ENCODE results near the gene COL6A2. TPM values are rescaled to one million over a fixed set of nuclear protein-coding genes. Genes with fewer than 3 reads are reported as not detected.

COL6A2 gene
- total RNA-seq, 1 donor from 2014 or later: 18.5 TPM

DNA sequence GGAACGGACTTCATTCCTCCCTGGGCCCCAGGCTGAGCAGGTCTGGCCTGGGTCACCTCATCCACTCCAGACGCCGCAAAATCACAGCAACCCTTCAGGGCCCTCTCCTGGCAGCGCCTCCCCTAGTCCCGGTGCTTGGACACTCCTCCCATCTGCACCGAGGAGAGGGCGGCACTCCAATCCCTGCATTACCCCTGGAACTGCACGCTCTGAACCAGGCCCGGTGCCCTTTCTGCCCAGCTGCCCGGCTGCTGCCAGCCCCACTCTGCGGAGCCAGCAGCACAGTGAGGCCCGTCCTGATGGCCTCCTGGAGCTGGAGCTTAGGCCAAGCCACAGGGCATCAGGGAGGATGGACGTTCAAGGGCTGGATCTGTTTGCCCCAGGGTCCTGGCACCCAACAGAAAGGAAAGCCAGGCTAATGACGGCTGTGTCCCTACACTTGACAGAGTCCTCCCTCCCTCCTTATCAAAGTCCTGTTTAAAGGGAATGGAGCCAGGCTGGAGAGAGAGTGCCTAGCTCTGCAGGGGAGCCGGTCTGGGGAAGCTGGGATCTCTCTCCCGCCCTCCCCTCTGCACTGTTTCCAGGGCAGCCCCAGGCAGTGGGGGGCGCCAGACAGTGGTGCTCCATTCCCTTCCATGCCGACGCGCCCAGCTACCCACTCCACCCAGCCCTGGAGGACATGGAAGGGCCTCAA is 12.7 kb downstream of the COL6A2 start:
- TF ChIP-seq, protein P1, sequence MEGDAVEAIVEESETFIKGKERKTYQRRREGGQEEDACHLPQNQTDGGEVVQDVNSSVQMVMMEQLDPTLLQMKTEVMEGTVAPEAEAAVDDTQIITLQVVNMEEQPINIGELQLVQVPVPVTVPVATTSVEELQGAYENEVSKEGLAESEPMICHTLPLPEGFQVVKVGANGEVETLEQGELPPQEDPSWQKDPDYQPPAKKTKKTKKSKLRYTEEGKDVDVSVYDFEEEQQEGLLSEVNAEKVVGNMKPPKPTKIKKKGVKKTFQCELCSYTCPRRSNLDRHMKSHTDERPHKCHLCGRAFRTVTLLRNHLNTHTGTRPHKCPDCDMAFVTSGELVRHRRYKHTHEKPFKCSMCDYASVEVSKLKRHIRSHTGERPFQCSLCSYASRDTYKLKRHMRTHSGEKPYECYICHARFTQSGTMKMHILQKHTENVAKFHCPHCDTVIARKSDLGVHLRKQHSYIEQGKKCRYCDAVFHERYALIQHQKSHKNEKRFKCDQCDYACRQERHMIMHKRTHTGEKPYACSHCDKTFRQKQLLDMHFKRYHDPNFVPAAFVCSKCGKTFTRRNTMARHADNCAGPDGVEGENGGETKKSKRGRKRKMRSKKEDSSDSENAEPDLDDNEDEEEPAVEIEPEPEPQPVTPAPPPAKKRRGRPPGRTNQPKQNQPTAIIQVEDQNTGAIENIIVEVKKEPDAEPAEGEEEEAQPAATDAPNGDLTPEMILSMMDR (conservative IDR thresholded peaks at IDR 0.05): no peak
- Mint-ChIP-seq H3K27me3 (ENCODE audit: low read depth) (no peaks in the 10 kb centered on the region), H3K4me1 (no peaks in the 10 kb centered on the region), H3K4me3 (no peak overlapping the region), H3K27ac (ENCODE audit: unreplicated experiment) (no peak overlapping the region), H3K9me3 (peaks cover 9% of the 10 kb centered on the region), H3K36me3 (ENCODE audit: low read depth) (peaks cover 10% of the 10 kb centered on the region)
- DNase-seq (ENCODE audit: low read depth, low spot score): no peak

GRCh38 chr21:46111193-46111571 is 13.3 kb downstream of the COL6A2 start:
- Mint-ChIP-seq H3K9me3 (peaks cover 7% of the 10 kb centered on the region), H3K4me1 (no peaks in the 10 kb centered on the region), H3K4me3 (no peak overlapping the region), H3K27ac (ENCODE audit: unreplicated experiment) (no peak overlapping the region), H3K27me3 (ENCODE audit: low read depth) (no peaks in the 10 kb centered on the region), H3K36me3 (ENCODE audit: low read depth) (peaks cover 10% of the 10 kb centered on the region)
- TF ChIP-seq, protein P1 (conservative IDR thresholded peaks at IDR 0.05): no peak
- DNase-seq (ENCODE audit: low read depth, low spot score): no peak

- Mint-ChIP-seq H3K36me3 (ENCODE audit: low read depth) (peaks cover 10% of the 10 kb centered on the region), H3K4me1 (no peaks in the 10 kb centered on the region), H3K27me3 (ENCODE audit: low read depth) (no peaks in the 10 kb centered on the region)
Measured at GRCh38 chr21:46111857-46112724, 14.2 kb downstream of the COL6A2 start.

DNA sequence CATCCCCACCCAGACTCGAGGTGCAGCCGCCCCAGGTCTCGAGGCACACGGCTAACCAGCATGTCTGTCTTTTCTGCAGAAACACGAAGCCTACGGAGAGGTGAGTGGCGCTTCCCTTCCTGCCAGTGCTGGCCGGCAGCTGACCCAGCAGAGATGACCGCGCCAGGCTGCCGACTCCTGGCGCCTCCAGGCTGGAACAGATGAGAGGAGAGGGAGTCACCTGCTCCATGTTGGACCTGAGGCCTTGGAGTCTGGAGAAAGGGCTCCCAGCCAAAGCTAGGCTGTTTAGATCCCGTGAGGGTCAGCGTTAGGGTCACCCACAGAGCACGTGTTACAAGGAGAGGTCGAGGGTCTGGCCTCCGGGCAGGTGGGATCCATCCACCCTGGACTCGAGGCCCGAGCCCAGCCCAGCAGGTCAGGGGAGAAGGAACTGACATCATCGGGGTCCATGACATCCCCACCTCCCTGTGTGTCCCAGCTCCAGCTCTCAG is 14.9 kb downstream of the COL6A2 start:
- Mint-ChIP-seq H3K27ac (ENCODE audit: unreplicated experiment) (no peak overlapping the region), H3K4me1 (no peaks in the 10 kb centered on the region), H3K4me3 (no peak overlapping the region), H3K9me3 (peaks cover 7% of the 10 kb centered on the region), H3K27me3 (ENCODE audit: low read depth) (no peaks in the 10 kb centered on the region), H3K36me3 (ENCODE audit: low read depth) (peaks cover 4% of the 10 kb centered on the region)
- TF ChIP-seq, protein P1 (conservative IDR thresholded peaks at IDR 0.05): no peak
- DNase-seq (ENCODE audit: low read depth, low spot score): no peak

More at GRCh38 chr21:46111857-46112724, 14.2 kb downstream of the COL6A2 start:
- H3K9me3 Mint-ChIP-seq: peaks cover 7% of the 10 kb centered on the region
- DNase-seq (ENCODE audit: low read depth, low spot score): no peak
- TF ChIP-seq, protein P1 (conservative IDR thresholded peaks at IDR 0.05): no peak
- H3K4me3 Mint-ChIP-seq: no peak overlapping the region
- H3K27ac Mint-ChIP-seq (ENCODE audit: unreplicated experiment): no peak overlapping the region

DNA sequence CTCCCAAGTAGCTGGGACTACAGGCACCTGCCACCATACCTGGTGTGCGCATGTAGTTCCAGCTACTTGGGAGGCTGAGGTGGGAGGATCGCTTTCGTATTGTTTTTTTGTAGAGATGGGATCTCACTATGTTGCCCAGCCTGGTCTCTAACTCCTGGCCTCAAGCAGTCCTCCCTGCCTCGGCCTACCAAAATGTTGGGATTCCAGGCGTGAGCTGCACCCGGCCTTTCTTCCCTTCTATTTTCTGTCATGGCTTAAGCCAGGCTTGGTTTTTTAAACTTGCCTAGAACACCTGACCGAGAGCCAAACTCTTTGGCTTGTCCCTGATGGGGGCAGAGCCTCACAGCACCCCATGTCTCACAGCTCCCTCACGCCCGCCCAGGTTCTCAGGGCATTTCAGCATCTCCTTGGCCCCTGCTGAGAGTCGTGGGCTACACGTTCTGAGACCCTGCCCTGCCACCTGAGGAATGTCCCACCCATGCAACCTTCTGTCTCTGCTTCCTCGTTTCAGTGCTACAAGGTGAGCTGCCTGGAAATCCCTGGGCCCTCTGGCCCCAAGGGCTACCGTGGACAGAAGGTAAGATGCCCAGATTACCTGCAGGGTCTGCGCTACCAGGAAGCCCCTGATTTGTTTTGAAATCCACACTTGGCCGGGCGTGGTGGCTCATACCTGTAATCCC is 15.7 kb downstream of the COL6A2 start:
- Mint-ChIP-seq H3K27ac (ENCODE audit: unreplicated experiment) (peak overlapping the region; percentile 35), H3K27me3 (ENCODE audit: low read depth) (no peaks in the 10 kb centered on the region), H3K4me3 (no peak overlapping the region), H3K36me3 (ENCODE audit: low read depth) (peaks cover under 1% of the 10 kb centered on the region), H3K9me3 (peaks cover under 1% of the 10 kb centered on the region), H3K4me1 (no peaks in the 10 kb centered on the region)
- no peak for DNase-seq (ENCODE audit: low read depth, low spot score)
- TF ChIP-seq, protein P1 (conservative IDR thresholded peaks at IDR 0.05): no peak

All from neural crest cell (in vitro differentiated cells).